Gastrocnemius medialis (tissue), 4 donors: Measurements from ENCODE around the gene CEP72.
"Not testable (repeated sequence)": the region's sequence is repeated elsewhere in the genome, so short reads cannot be mapped to it uniquely, and the experiment has no call there.

Source experiments
- POLR2A ChIP-seq, 2 donors: fragments of 450-650 bp; IDR thresholded peaks; one replicate each; pipeline ENCODE4 v1.6.1; 2017; ENCODE audit warnings: antibody characterized with exemption in 2 of 2, mild to moderate bottlenecking in 2 of 2, moderate library complexity in 2 of 2
- TF ChIP-seq, protein P1 (sequence below), 5 experiments: fragments of 450-650 bp in 3 of 5; fragments of 200-600 bp in 2 of 5; sonication (generic) in 2 of 5; IDR thresholded peaks in 4 of 5; conservative IDR thresholded peaks in 1 of 5; 1 replicate in 4 of 5; 2 replicates in 1 of 5; pipeline ENCODE4 v1.5.1; 2016 to 2019; ENCODE audit warnings: antibody characterized with exemption in 5 of 5, mild to moderate bottlenecking in 3 of 5, moderate library complexity in 3 of 5

DNA sequence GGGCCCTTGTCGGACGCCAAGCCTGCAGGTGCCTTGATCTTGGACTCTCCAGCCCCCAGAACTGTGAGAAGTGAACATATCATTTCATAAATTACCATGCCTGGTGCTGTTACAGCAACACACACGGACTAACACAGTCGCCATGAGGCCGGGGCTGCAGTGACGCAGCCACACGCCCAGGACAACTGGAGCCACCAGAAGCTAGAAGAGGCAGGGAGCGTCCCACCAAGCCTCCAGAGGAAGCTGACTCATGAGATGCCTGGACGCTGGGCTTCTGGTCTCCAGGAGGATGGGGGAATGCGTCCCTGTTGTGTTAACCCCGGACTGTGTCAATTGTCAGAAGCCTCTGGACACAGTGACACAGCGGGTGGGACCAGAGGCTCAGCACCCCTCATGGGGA lies 74.8 kb downstream of the CEP72 start:
- TF ChIP-seq, protein P1, sequence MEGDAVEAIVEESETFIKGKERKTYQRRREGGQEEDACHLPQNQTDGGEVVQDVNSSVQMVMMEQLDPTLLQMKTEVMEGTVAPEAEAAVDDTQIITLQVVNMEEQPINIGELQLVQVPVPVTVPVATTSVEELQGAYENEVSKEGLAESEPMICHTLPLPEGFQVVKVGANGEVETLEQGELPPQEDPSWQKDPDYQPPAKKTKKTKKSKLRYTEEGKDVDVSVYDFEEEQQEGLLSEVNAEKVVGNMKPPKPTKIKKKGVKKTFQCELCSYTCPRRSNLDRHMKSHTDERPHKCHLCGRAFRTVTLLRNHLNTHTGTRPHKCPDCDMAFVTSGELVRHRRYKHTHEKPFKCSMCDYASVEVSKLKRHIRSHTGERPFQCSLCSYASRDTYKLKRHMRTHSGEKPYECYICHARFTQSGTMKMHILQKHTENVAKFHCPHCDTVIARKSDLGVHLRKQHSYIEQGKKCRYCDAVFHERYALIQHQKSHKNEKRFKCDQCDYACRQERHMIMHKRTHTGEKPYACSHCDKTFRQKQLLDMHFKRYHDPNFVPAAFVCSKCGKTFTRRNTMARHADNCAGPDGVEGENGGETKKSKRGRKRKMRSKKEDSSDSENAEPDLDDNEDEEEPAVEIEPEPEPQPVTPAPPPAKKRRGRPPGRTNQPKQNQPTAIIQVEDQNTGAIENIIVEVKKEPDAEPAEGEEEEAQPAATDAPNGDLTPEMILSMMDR (IDR thresholded peaks at IDR 0.05 in 4 of 5, conservative IDR thresholded peaks at IDR 0.05 in 1 of 5) = not testable (repeated sequence)
- not testable (repeated sequence) for TF ChIP-seq POLR2A (IDR thresholded peaks at IDR 0.05)
